GM18502 (cell line): ENCODE results near the gene TYMS.

ENCODE experiments used
- ATAC-seq: cut with Tn5 transposase; IDR thresholded peaks from one replicate; pipeline ENCODE4 v1.9.1; 2021; ENCODE audit warnings: mild to moderate bottlenecking; ENCODE audit not compliant: unreplicated experiment, poor library complexity

TYMS gene

GRCh38 chr18:657311-658000, at the start of gene TYMS:
TYMS (plus strand) TSS chr18:657653; CDS start chr18:657743, 90 bp downstream.
- ATAC-seq, result peak; percentile 59

GRCh38 chr18:607930-608329, 49.5 kb upstream of the TYMS start:
- no peak for ATAC-seq

GRCh38 chr18:610214-610928, 47.1 kb upstream of the TYMS start:
- ATAC-seq, result no peak

GRCh38 chr18:612156-612555, 45.3 kb upstream of the TYMS start:
- ATAC-seq, result no peak

- ATAC-seq, result no peak
Measured at GRCh38 chr18:614193-614592, 43.3 kb upstream of the TYMS start.

GRCh38 chr18:615092-615521, 42.3 kb upstream of the TYMS start:
- no peak for ATAC-seq

- ATAC-seq, result no peak
Measured at GRCh38 chr18:615773-616172, 41.7 kb upstream of the TYMS start.

GRCh38 chr18:616380-616995, 41.0 kb upstream of the TYMS start:
- ATAC-seq, result peak; percentile 55

- no peak for ATAC-seq
Measured at GRCh38 chr18:617970-618504, 39.4 kb upstream of the TYMS start.

- no peak for ATAC-seq
Measured at GRCh38 chr18:618618-619017, 38.8 kb upstream of the TYMS start.

GRCh38 chr18:621291-622043, 36.0 kb upstream of the TYMS start:
- no peak for ATAC-seq

GRCh38 chr18:622289-622688, 35.2 kb upstream of the TYMS start:
- ATAC-seq, result no peak

- ATAC-seq, result no peak
Measured at GRCh38 chr18:623761-624620, 33.5 kb upstream of the TYMS start.

- ATAC-seq, result no peak
Measured at GRCh38 chr18:627231-627630, 30.2 kb upstream of the TYMS start.

- no peak for ATAC-seq
Measured at GRCh38 chr18:629269-630150, 27.9 kb upstream of the TYMS start.

- ATAC-seq, result no peak
Measured at GRCh38 chr18:631560-631959, 25.9 kb upstream of the TYMS start.

GRCh38 chr18:634551-635045, 22.9 kb upstream of the TYMS start:
- ATAC-seq, result no peak

- ATAC-seq, result no peak
Measured at GRCh38 chr18:635171-635570, 22.3 kb upstream of the TYMS start.
